Lung (tissue), 12 donors: ENCODE results near the gene TAC4. TPM values are rescaled to one million over a fixed set of nuclear protein-coding genes. Genes with fewer than 3 reads are reported as not detected.
A peak's percentile ranks its signal among the peaks of the same experiment; 100 is the strongest.

Experiments
- ATAC-seq: fragments of 200-7000 bp; cut with Tn5 transposase; one replicate; pipeline ENCODE4 v1.9.1; 2020; ENCODE audit warnings: moderate number of reproducible peaks; ENCODE audit not compliant: insufficient read depth, low FRiP score
- DNase-seq, 3 donors: peaks; one replicate each; pipeline ENCODE4 v3.0.0-alpha.2; 2013 to 2017
- H3K27ac ChIP-seq, 2 donors: one replicate each; pipeline ENCODE4 v1.5.1; 2013; ENCODE audit warnings: mild to moderate bottlenecking in 2 of 2, moderate library complexity in 2 of 2, control low read depth in 1 of 2, inconsistent platforms in 1 of 2, low read depth in 1 of 2, low read length in 1 of 2
- H3K27me3 ChIP-seq, 3 donors: one replicate each; pipeline ENCODE4 v1.5.1; 2013; ENCODE audit warnings: low read length in 2 of 3; ENCODE audit not compliant: control insufficient read depth in 3 of 3, insufficient read depth in 3 of 3
- H3K36me3 ChIP-seq, 4 donors: one replicate each; pipeline ENCODE4 v1.5.1; 2013; ENCODE audit warnings: low read length in 4 of 4, mild to moderate bottlenecking in 1 of 4, moderate library complexity in 1 of 4; ENCODE audit not compliant: control insufficient read depth in 4 of 4, insufficient read depth in 4 of 4
- H3K4me1 ChIP-seq, 5 donors: one replicate each; pipeline ENCODE4 v1.5.1; 2013; ENCODE audit warnings: low read length in 5 of 5, mild to moderate bottlenecking in 2 of 5, moderate library complexity in 1 of 5; ENCODE audit not compliant: control insufficient read depth in 5 of 5, insufficient read depth in 5 of 5
- H3K4me3 ChIP-seq: one replicate; pipeline ENCODE4 v1.5.1; 2013; ENCODE audit warnings: mild to moderate bottlenecking, control low read depth, moderate library complexity
- H3K9ac ChIP-seq, 2 donors: one replicate each; pipeline ENCODE4 v1.5.1; 2013; ENCODE audit warnings: low read length in 2 of 2, control low read depth in 1 of 2; ENCODE audit not compliant: insufficient read depth in 1 of 2
- H3K9me3 ChIP-seq, 4 donors: one replicate each; pipeline ENCODE4 v1.5.1; 2013; ENCODE audit warnings: low read length in 3 of 4, mild to moderate bottlenecking in 1 of 4, moderate library complexity in 1 of 4; ENCODE audit not compliant: control insufficient read depth in 4 of 4, insufficient read depth in 3 of 4
- WGBS, 2 donors: extraction: QIAGEN DNeasy Blood & Tissue Kit; methylation state at CpG; one replicate each; pipeline ENCODE4 v1.1.7; 2013; 5-methylcytosine and 5-hydroxymethylcytosine counted together
- polyA plus RNA-seq, 2 donors: library from polyadenylated mRNA; stranded (reverse); fragments of 200-250 nt; gene quantifications; one replicate each; pipeline ENCODE4 v1.2.1, GENCODE V29; 2013
- total RNA-seq, 2 donors: library from RNA; depleted of rRNA in 1 of 2; stranded (reverse); fragments of >200 nt in 1 of 2; gene quantifications; one replicate each; pipeline ENCODE4 v1.2.1, GENCODE V29; 2014 to 2021
- TF ChIP-seq, protein P1 (sequence below): IDR thresholded peaks from 2 replicates; pipeline ENCODE4 v1.5.1; 2012; ENCODE audit warnings: mild to moderate bottlenecking; ENCODE audit errors: control extremely low read depth, extremely low read depth
- donor health status: control.
- donor health status: control.
- donor health status: Bipolar disorder and iron deficiency.
- donor health status: healthy.
- donor health status: DM: yes; HTN: yes; CAD: no.

Gene TAC4
- total and polyA plus RNA-seq, 4 donors: not detected

DNA sequence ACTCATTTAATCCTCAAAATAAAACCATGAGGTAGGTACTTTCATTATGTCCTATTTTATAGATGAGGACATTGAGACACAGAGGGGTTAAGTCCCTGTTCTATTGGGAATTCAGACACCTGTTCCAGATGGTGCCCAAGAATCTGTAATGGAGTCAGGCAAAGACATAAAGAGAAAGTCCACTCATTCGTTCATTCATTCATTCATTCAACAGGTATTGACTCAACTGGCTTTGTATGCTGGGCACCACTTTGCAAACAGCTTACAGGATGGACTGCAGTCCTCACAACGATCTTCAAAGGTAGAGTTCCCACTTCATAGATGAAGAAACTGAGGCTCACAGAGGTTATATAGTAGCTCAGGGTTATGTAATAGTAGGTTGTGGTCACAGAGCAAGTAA, 47.9 kb upstream of the TAC4 start:
- DNase-seq (no peak), ATAC-seq (no peak)
- Histone ChIP-seq H3K27ac (no peak overlapping the region), H3K4me3 (no peak overlapping the region), H3K9me3 (no peaks in the 10 kb centered on the region), H3K27me3 (peaks cover 0 to 21% (median 20%) of the 10 kb centered on the region in 3 donors), H3K36me3 (no peaks in the 10 kb centered on the region), H3K4me1 (peaks cover 0 to 18% (median 3%) of the 10 kb centered on the region in 5 donors), H3K9ac (no peak overlapping the region)
- WGBS, 2 donors: 56 to 72% methylated on average over 2 of the region's 2 CpGs
- TF ChIP-seq, protein P1, sequence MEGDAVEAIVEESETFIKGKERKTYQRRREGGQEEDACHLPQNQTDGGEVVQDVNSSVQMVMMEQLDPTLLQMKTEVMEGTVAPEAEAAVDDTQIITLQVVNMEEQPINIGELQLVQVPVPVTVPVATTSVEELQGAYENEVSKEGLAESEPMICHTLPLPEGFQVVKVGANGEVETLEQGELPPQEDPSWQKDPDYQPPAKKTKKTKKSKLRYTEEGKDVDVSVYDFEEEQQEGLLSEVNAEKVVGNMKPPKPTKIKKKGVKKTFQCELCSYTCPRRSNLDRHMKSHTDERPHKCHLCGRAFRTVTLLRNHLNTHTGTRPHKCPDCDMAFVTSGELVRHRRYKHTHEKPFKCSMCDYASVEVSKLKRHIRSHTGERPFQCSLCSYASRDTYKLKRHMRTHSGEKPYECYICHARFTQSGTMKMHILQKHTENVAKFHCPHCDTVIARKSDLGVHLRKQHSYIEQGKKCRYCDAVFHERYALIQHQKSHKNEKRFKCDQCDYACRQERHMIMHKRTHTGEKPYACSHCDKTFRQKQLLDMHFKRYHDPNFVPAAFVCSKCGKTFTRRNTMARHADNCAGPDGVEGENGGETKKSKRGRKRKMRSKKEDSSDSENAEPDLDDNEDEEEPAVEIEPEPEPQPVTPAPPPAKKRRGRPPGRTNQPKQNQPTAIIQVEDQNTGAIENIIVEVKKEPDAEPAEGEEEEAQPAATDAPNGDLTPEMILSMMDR: no peak

- H3K4me3 ChIP-seq: no peak overlapping the region
- H3K4me1 ChIP-seq: peaks cover 0 to 24% (median 4%) of the 10 kb centered on the region in 5 donors
- WGBS, 2 donors: 68 to 91% methylated on average over 10 of the region's 10 CpGs
- H3K27ac ChIP-seq: peak overlapping the region in 1 of 2 donors; percentile 58
- no peaks in the 10 kb centered on the region for H3K9me3 ChIP-seq
- ATAC-seq: no peak
- no peak overlapping the region for H3K9ac ChIP-seq
- H3K36me3 ChIP-seq: no peaks in the 10 kb centered on the region
- TF ChIP-seq, protein P1: no peak
- peaks cover 0 to 25% (median 19%) of the 10 kb centered on the region in 3 donors for H3K27me3 ChIP-seq
- DNase-seq: no peak
Measured at GRCh38 chr17:49894761-49895160, 46.9 kb upstream of the TAC4 start.

GRCh38 chr17:49891694-49892389, 44.0 kb upstream of the TAC4 start:
- WGBS, 2 donors: 80% methylated on average over 10 of the region's 10 CpGs
- no peak overlapping the region for H3K27ac ChIP-seq
- TF ChIP-seq, protein P1: no peak
- no peak for DNase-seq
- H3K9ac ChIP-seq: no peak overlapping the region
- no peaks in the 10 kb centered on the region for H3K36me3 ChIP-seq
- peaks cover 0 to 27% (median 24%) of the 10 kb centered on the region in 3 donors for H3K27me3 ChIP-seq
- H3K4me1 ChIP-seq: peaks cover 0 to 22% (median 11%) of the 10 kb centered on the region in 5 donors
- no peak overlapping the region for H3K4me3 ChIP-seq
- ATAC-seq: no peak
- H3K9me3 ChIP-seq: no peaks in the 10 kb centered on the region

- Histone ChIP-seq H3K4me3 (no peak overlapping the region), H3K4me1 (peaks cover 0 to 23% (median 11%) of the 10 kb centered on the region in 5 donors), H3K9me3 (no peaks in the 10 kb centered on the region), H3K27me3 (peaks cover 0 to 27% (median 24%) of the 10 kb centered on the region in 3 donors), H3K9ac (no peak overlapping the region), H3K27ac (peak overlapping the region in 1 of 2 donors; percentile 8), H3K36me3 (no peaks in the 10 kb centered on the region)
- ATAC-seq (no peak), DNase-seq (no peak)
- TF ChIP-seq, protein P1: no peak
- 42 to 49% methylated on average over 5 of the region's 5 CpGs for WGBS, 2 donors
Measured at GRCh38 chr17:49891271-49891670, 43.4 kb upstream of the TAC4 start.
